ENCODE measurements around the gene SPON2.

DNA sequence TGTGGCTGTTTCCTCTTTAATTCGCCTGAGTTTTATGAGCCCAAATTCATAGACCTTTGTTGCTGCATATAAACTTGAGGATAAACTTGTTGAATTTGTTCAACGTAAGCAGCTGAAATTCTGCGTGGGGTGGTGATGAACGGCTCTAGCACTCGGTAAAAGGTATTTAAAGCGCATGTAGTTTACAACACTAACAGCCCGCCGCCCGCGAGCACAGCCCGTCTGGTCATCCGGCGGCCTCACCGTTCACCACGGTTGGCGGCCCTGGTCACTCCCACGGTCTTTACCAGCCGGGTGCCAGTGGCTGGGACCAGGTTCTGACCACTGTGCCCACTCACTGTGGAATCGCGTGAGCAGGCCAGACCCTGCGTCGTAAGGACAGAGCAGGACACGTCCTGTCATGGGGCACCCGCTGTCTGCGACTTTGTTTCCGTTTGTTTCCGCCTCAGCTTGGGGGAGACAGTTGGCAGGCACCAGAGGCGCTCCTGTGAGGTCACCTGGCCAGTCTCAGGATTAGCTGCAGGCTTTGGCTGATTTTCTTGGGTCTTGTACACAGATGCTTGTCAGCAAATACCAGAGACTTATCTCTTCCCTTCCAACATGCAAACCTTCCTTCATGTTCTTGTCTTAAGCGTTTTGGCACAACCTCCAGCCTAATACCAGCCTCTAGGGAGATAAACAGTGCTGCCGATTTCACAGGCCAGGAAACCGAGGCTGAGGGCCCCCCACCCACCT, 36.8 kb upstream of the SPON2 start:
- TF ChIP-seq, protein P1, sequence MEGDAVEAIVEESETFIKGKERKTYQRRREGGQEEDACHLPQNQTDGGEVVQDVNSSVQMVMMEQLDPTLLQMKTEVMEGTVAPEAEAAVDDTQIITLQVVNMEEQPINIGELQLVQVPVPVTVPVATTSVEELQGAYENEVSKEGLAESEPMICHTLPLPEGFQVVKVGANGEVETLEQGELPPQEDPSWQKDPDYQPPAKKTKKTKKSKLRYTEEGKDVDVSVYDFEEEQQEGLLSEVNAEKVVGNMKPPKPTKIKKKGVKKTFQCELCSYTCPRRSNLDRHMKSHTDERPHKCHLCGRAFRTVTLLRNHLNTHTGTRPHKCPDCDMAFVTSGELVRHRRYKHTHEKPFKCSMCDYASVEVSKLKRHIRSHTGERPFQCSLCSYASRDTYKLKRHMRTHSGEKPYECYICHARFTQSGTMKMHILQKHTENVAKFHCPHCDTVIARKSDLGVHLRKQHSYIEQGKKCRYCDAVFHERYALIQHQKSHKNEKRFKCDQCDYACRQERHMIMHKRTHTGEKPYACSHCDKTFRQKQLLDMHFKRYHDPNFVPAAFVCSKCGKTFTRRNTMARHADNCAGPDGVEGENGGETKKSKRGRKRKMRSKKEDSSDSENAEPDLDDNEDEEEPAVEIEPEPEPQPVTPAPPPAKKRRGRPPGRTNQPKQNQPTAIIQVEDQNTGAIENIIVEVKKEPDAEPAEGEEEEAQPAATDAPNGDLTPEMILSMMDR (IDR thresholded peaks at IDR 0.05), result no peak
- TF ChIP-seq EZH2 (IDR thresholded peaks at IDR 0.05) (no peak), EZH2phosphoT487 (IDR thresholded peaks at IDR 0.05) (no peak)

Measured in neural progenitor cell (in vitro differentiated cells).